Hepatocyte (in vitro differentiated cells): Measurements from ENCODE around the gene KCNJ8.

Experiments
- CTCF ChIP-seq: fragments of 200-600 bp; sonication (generic); IDR thresholded peaks from 2 replicates; pipeline ENCODE4 v1.5.1; 2016; ENCODE audit warnings: antibody characterized with exemption, mild to moderate bottlenecking; ENCODE audit not compliant: poor library complexity
- EZH2 ChIP-seq: fragments of 200-600 bp; sonication (generic); IDR thresholded peaks from 2 replicates; pipeline ENCODE4 v1.6.1; 2016; ENCODE audit warnings: antibody characterized with exemption, mild to moderate bottlenecking, borderline replicate concordance
- EZH2phosphoT487 ChIP-seq: fragments of 200-600 bp; sonication (generic); IDR thresholded peaks from one replicate; pipeline ENCODE4 v1.6.1; 2018; ENCODE audit warnings: antibody characterized with exemption, mild to moderate bottlenecking, low read depth, moderate library complexity; ENCODE audit not compliant: unreplicated experiment, severe bottlenecking

- TF ChIP-seq CTCF = no peak
- TF ChIP-seq EZH2 = no peak
- TF ChIP-seq EZH2phosphoT487 = no peak
Observed at GRCh38 chr12:21809100-21809499, 34.6 kb upstream of the KCNJ8 start.
